OCI-LY1 (cell line): Measurements from ENCODE around the gene SULT1E1.

Experiments
- H2AFZ ChIP-seq: fragments of 200-600 bp; sonication (generic), shearing (Covaris generic); 2 replicates; pipeline ENCODE4 v1.6.0; 2014; ENCODE audit warnings: antibody characterized with exemption, mild to moderate bottlenecking, low read length
- H3F3A ChIP-seq: fragments of 200-600 bp; sonication (generic), shearing (Covaris generic); 2 replicates; pipeline ENCODE4 v1.6.0; 2014; ENCODE audit warnings: mild to moderate bottlenecking, antibody characterized with exemption, low read length, moderate library complexity; ENCODE audit not compliant: insufficient read depth
- H3K27ac ChIP-seq: fragments of 200-600 bp; sonication (generic); 2 replicates; pipeline ENCODE4 v1.5.1; 2014; ENCODE audit warnings: low read length, mixed run types, mild to moderate bottlenecking, low read depth; ENCODE audit not compliant: poor library complexity, severe bottlenecking
- H3K27me3 ChIP-seq: fragments of 200-600 bp; sonication (generic); 2 replicates; pipeline ENCODE4 v1.6.0; 2014; ENCODE audit warnings: antibody characterized with exemption, mild to moderate bottlenecking, low read length, moderate library complexity; ENCODE audit not compliant: insufficient read depth
- H3K36me3 ChIP-seq: fragments of 200-600 bp; sonication (generic); 2 replicates; pipeline ENCODE4 v1.6.1; 2014; ENCODE audit warnings: mild to moderate bottlenecking, antibody characterized with exemption, low read length, moderate library complexity, mixed read lengths; ENCODE audit not compliant: insufficient read depth
- H3K4me1 ChIP-seq: fragments of 200-600 bp; sonication (generic); 2 replicates; pipeline ENCODE4 v1.5.1; 2014; ENCODE audit warnings: mild to moderate bottlenecking, low read length, moderate library complexity; ENCODE audit not compliant: insufficient read depth, severe bottlenecking
- H3K4me2 ChIP-seq: fragments of 200-600 bp; sonication (generic), shearing (Covaris generic); 2 replicates; pipeline ENCODE4 v1.6.1; 2014; ENCODE audit warnings: low read length
- H3K4me3 ChIP-seq: fragments of 200-600 bp; sonication (generic); 2 replicates; pipeline ENCODE4 v1.5.1; 2014; ENCODE audit warnings: low read length, low read depth, mild to moderate bottlenecking, mixed read lengths; ENCODE audit not compliant: poor library complexity, severe bottlenecking
- H3K79me2 ChIP-seq: fragments of 200-600 bp; shearing (Covaris generic); 2 replicates; pipeline ENCODE4 v1.6.1; 2016; ENCODE audit warnings: mixed run types, low read length, mixed read lengths; ENCODE audit not compliant: insufficient read depth
- H3K9ac ChIP-seq: fragments of 200-600 bp; sonication (generic), shearing (Covaris generic); 2 replicates; pipeline ENCODE4 v1.6.1; 2014; ENCODE audit warnings: mild to moderate bottlenecking, low read length, mixed read lengths
- H3K9me2 ChIP-seq: fragments of 200-600 bp; sonication (generic), shearing (Covaris generic); 2 replicates; pipeline ENCODE4 v1.6.1; 2014; ENCODE audit warnings: low read depth, mild to moderate bottlenecking, low read length, mixed read lengths
- H3K9me3 ChIP-seq: fragments of 200-600 bp; shearing (Covaris generic); 2 replicates; pipeline ENCODE4 v1.6.1; 2014; ENCODE audit warnings: low read length, mixed read lengths
- H4K20me1 ChIP-seq: fragments of 200-600 bp; sonication (generic), shearing (Covaris generic); 2 replicates; pipeline ENCODE4 v1.6.0; 2016; ENCODE audit warnings: mild to moderate bottlenecking, low read length; ENCODE audit not compliant: insufficient read depth
- EZH2 ChIP-seq: fragments of 200-600 bp; sonication (generic), shearing (Covaris generic); IDR thresholded peaks from 2 replicates; pipeline ENCODE4 v1.8.0; 2017; ENCODE audit warnings: borderline replicate concordance, mixed run types, mild to moderate bottlenecking, antibody characterized with exemption, low read length, moderate library complexity, mixed read lengths
- TF ChIP-seq, protein P1 (sequence below): fragments of 200-600 bp; sonication (generic), shearing (Covaris generic); IDR thresholded peaks from 2 replicates; pipeline ENCODE4 v1.5.1; 2017; ENCODE audit warnings: mild to moderate bottlenecking, antibody characterized with exemption, low read length, moderate library complexity, mixed read lengths

Gene SULT1E1

DNA sequence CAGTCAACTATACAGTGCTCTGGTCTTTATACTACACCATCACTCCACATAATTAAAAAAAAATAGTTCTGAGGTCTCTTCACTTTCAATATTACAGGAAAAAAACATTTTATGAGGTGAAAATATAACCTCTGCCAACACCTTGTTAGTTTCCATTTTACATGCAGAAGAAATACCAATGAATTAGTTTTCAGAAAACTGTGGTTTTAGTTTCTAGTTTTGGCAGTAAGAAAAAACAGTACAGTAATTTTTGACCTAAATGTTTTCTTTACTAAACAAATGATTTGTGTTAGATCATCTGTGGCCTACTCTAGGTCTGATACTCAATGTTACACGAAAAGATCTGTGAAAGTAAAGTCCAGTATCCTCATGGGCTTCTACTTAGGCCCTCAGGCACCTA is 10.0 kb downstream of the SULT1E1 start:
- Histone ChIP-seq H3K27me3 (no peaks in the 10 kb centered on the region), H3K9ac (no peak overlapping the region), H3K9me3 (no peaks in the 10 kb centered on the region), H4K20me1 (no peaks in the 10 kb centered on the region), H3F3A (no peaks in the 10 kb centered on the region), H3K9me2 (no peaks in the 10 kb centered on the region), H3K4me3 (no peak overlapping the region), H3K36me3 (no peaks in the 10 kb centered on the region), H3K27ac (no peak overlapping the region), H3K4me2 (no peak overlapping the region), H3K4me1 (no peaks in the 10 kb centered on the region), H3K79me2 (no peaks in the 10 kb centered on the region), H2AFZ (no peak overlapping the region)
- TF ChIP-seq, protein P1, sequence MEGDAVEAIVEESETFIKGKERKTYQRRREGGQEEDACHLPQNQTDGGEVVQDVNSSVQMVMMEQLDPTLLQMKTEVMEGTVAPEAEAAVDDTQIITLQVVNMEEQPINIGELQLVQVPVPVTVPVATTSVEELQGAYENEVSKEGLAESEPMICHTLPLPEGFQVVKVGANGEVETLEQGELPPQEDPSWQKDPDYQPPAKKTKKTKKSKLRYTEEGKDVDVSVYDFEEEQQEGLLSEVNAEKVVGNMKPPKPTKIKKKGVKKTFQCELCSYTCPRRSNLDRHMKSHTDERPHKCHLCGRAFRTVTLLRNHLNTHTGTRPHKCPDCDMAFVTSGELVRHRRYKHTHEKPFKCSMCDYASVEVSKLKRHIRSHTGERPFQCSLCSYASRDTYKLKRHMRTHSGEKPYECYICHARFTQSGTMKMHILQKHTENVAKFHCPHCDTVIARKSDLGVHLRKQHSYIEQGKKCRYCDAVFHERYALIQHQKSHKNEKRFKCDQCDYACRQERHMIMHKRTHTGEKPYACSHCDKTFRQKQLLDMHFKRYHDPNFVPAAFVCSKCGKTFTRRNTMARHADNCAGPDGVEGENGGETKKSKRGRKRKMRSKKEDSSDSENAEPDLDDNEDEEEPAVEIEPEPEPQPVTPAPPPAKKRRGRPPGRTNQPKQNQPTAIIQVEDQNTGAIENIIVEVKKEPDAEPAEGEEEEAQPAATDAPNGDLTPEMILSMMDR: no peak
- TF ChIP-seq EZH2: no peak

DNA sequence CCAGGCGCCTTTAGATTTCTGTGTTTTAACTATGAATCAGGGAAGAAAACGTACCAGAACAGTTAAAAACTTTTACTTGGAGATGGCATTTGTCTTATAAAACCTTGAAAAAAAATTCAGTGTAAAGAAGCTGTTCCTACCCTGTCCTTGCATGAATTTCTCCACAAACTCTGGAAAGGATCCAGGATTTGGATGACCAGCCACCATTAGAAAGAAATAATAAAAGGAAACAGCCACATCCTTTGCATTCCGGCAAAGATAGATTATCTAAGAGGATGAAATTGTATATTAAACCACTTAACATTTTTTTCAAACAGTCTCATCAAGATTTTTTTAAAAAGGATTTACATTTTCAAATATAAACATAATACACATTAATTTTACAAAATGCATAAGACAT is 10.6 kb downstream of the SULT1E1 start:
- TF ChIP-seq EZH2: no peak
- TF ChIP-seq, protein P1: no peak

DNA sequence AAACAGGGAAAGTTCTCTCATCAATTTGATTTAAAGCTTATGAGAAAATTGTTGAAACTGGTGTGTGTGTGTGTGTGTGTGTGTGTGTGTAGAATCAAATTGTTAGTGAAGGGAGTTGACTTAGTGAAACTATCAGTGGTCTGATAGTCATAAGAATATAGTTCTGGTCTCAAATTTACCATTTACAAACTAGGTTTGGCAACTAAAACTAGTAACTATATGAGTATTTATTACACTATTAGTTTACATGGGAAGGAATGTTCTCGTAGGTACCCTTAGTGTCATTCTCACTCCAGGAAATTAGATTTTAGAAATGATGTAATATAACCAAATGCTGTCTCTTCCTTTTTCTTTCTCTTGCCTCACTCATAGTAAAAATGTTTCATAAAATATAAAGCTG is 11.9 kb downstream of the SULT1E1 start:
- Histone ChIP-seq H4K20me1 (no peaks in the 10 kb centered on the region), H3K27ac (no peak overlapping the region), H3K36me3 (no peaks in the 10 kb centered on the region), H3K9ac (no peak overlapping the region), H2AFZ (no peak overlapping the region), H3K4me3 (no peak overlapping the region), H3K9me3 (no peaks in the 10 kb centered on the region), H3K4me1 (no peaks in the 10 kb centered on the region), H3K4me2 (no peak overlapping the region), H3F3A (no peaks in the 10 kb centered on the region), H3K27me3 (no peaks in the 10 kb centered on the region), H3K9me2 (no peaks in the 10 kb centered on the region), H3K79me2 (no peaks in the 10 kb centered on the region)
- no peak for TF ChIP-seq EZH2
- TF ChIP-seq, protein P1: no peak

More for the DNA sequence above, 10.6 kb downstream of the SULT1E1 start:
- H3K9ac ChIP-seq: no peak overlapping the region
- H3K79me2 ChIP-seq: no peaks in the 10 kb centered on the region
- H3K4me2 ChIP-seq: no peak overlapping the region
- H3K9me2 ChIP-seq: no peaks in the 10 kb centered on the region
- H3F3A ChIP-seq: no peaks in the 10 kb centered on the region
- H3K4me3 ChIP-seq: no peak overlapping the region
- H4K20me1 ChIP-seq: no peaks in the 10 kb centered on the region
- no peak overlapping the region for H2AFZ ChIP-seq
- no peak overlapping the region for H3K27ac ChIP-seq
- no peaks in the 10 kb centered on the region for H3K9me3 ChIP-seq
- no peaks in the 10 kb centered on the region for H3K27me3 ChIP-seq
- no peaks in the 10 kb centered on the region for H3K36me3 ChIP-seq
- H3K4me1 ChIP-seq: no peaks in the 10 kb centered on the region
